HCT116 (cell line): ENCODE data around the gene ITGAD. TPM values are rescaled to one million over a fixed set of nuclear protein-coding genes. Genes with fewer than 3 reads are reported as not detected.

Experiments
- ATAC-seq: fragments of 200-7000 bp; cut with Tn5 transposase; 2 replicates; pipeline ENCODE4 v1.9.1; 2020; ENCODE audit warnings: mild to moderate bottlenecking, moderate library complexity
- BruUV-seq: library from RNA; stranded (reverse); fragments of 400-500 nt; replicated peaks from 2 replicates; lab custom pipeline; 2021; lab: Mats Ljungman, UMichigan
- CTCF ChIA-PET: fragments of 300-600 bp; sonication (Branson Sonifier 250); formaldehyde crosslinking; loops from one replicate; lab custom pipeline; 2021; ENCODE audit warnings: antibody characterized with exemption; lab: Charles Lee
- POLR2A ChIA-PET: fragments of 300-600, 350-600 bp; sonication (Branson Sonifier 250); formaldehyde crosslinking; loops from one replicate; lab custom pipeline; 2021; ENCODE audit warnings: antibody characterized with exemption; lab: Charles Lee
- RAD21 ChIA-PET, 2 experiments: fragments of 300-600 bp; sonication (Branson Sonifier 250); formaldehyde crosslinking; loops; one replicate each; lab custom pipeline; 2023; ENCODE audit warnings: low total read pairs in 2 of 2; ENCODE audit not compliant: uncharacterized antibody in 2 of 2, unreplicated experiment in 2 of 2, low non-redundant PET in 1 of 2; lab: Charles Lee
- DNase-seq: peaks from one replicate; pipeline ENCODE4 v3.0.0-alpha.2; 2010; ENCODE audit warnings: low read depth, low spot score
- H2AFZ ChIP-seq: fragments of 200-600 bp; shearing (Covaris generic), sonication (generic); 2 replicates; pipeline ENCODE4 v1.6.1; 2017; ENCODE audit warnings: low read depth, mixed run types, mixed read lengths, antibody characterized with exemption, low read length; ENCODE audit not compliant: poor library complexity, severe bottlenecking
- H3K27ac ChIP-seq: 2 replicates; pipeline ENCODE4 v1.5.1; 2012; ENCODE audit warnings: low read depth, low read length
- H3K27me3 ChIP-seq: fragments of 200-600 bp; sonication (generic); 2 replicates; pipeline ENCODE4 v1.6.1; 2016; ENCODE audit warnings: mixed run types, low read length, mixed read lengths; ENCODE audit not compliant: insufficient read depth
- H3K36me3 ChIP-seq, 2 experiments: fragments of 200-500 bp in 1 of 2; fragments of 200-600 bp in 1 of 2; sonication (Bioruptor generic) in 1 of 2; sonication (generic) in 1 of 2; 2 replicates each; pipeline versions ENCODE4 v1.5.1 to v1.6.1; 2014 to 2016; ENCODE audit warnings: low read length in 2 of 2, inconsistent platforms in 1 of 2, mixed read lengths in 1 of 2, mixed run types in 1 of 2; ENCODE audit not compliant: insufficient read depth in 2 of 2, control insufficient read depth in 1 of 2
- H3K4me1 ChIP-seq, 2 experiments: fragments of 200-600 bp in 1 of 2; sonication (generic) in 1 of 2; 2 replicates each; pipeline versions ENCODE4 v1.5.1 to v1.6.1; 2012 to 2017; ENCODE audit warnings: low read length in 2 of 2, inconsistent platforms in 1 of 2, mild to moderate bottlenecking in 1 of 2, mixed read lengths in 1 of 2, mixed run types in 1 of 2, moderate library complexity in 1 of 2; ENCODE audit not compliant: insufficient read depth in 2 of 2, control insufficient read depth in 1 of 2
- H3K4me2 ChIP-seq: fragments of 200-600 bp; sonication (generic); 2 replicates; pipeline ENCODE4 v1.6.1; 2017; ENCODE audit warnings: mixed run types, low read length, mixed read lengths
- H3K4me3 ChIP-seq, 2 experiments: fragments of 200-600 bp in 1 of 2; sonication (generic) in 1 of 2; replicated peaks in 1 of 2; 2 replicates each; pipeline ENCODE4 v1.5.1; 2011 to 2016; ENCODE audit warnings: low read length in 2 of 2, control low read depth in 1 of 2, low read depth in 1 of 2, mild to moderate bottlenecking in 1 of 2, mixed read lengths in 1 of 2, mixed run types in 1 of 2
- H3K79me2 ChIP-seq: fragments of 200-600 bp; sonication (generic); 2 replicates; pipeline ENCODE4 v1.6.1; 2017; ENCODE audit warnings: mild to moderate bottlenecking, mixed run types, low read length, moderate library complexity, mixed read lengths; ENCODE audit not compliant: insufficient read depth
- H3K9ac ChIP-seq: fragments of 200-600 bp; sonication (generic); 2 replicates; pipeline ENCODE4 v1.6.1; 2016; ENCODE audit warnings: low read length, mixed read lengths
- H3K9me2 ChIP-seq: fragments of 200-600 bp; sonication (generic), shearing (Covaris generic); 2 replicates; pipeline ENCODE4 v1.6.1; 2017; ENCODE audit warnings: mixed run types, mild to moderate bottlenecking, moderate library complexity; ENCODE audit not compliant: insufficient read depth
- H3K9me3 ChIP-seq, 2 experiments: fragments of 200-500 bp in 1 of 2; fragments of 200-600 bp in 1 of 2; sonication (Bioruptor generic) in 1 of 2; sonication (generic) in 1 of 2; 2 replicates each; pipeline ENCODE4 v1.6.1; 2014 to 2017; ENCODE audit warnings: low read length in 2 of 2, mixed read lengths in 2 of 2, inconsistent platforms in 1 of 2, low read depth in 1 of 2, mild to moderate bottlenecking in 1 of 2, mixed run types in 1 of 2, moderate library complexity in 1 of 2; ENCODE audit not compliant: control insufficient read depth in 1 of 2, insufficient read depth in 1 of 2
- H4K20me1 ChIP-seq: fragments of 200-600 bp; sonication (generic), shearing (Covaris generic); 2 replicates; pipeline ENCODE4 v1.6.1; 2017; ENCODE audit warnings: mixed run types, mild to moderate bottlenecking, moderate library complexity; ENCODE audit not compliant: insufficient read depth
- CBX3 ChIP-seq: IDR thresholded peaks from 2 replicates; pipeline ENCODE4 v1.6.1; 2012; ENCODE audit warnings: low read depth
- CEBPB ChIP-seq: IDR thresholded peaks from 2 replicates; pipeline ENCODE4 v1.6.1; 2012; ENCODE audit warnings: low read depth
- CTCF ChIP-seq, 3 experiments: fragments of 200-600 bp in 1 of 3; sonication (generic) in 1 of 3; IDR thresholded peaks in 2 of 3; conservative IDR thresholded peaks in 1 of 3; 2 replicates each; pipeline ENCODE4 v1.5.1; 2012 to 2017; ENCODE audit warnings: low read depth in 2 of 3, low read length in 2 of 3, antibody characterized with exemption in 1 of 3, borderline replicate concordance in 1 of 3, control low read depth in 1 of 3, mild to moderate bottlenecking in 1 of 3, mixed read lengths in 1 of 3, mixed run types in 1 of 3, moderate library complexity in 1 of 3; ENCODE audit not compliant: insufficient read depth in 1 of 3
- EGR1 ChIP-seq: IDR thresholded peaks from 2 replicates; pipeline ENCODE4 v1.6.1; 2012; ENCODE audit warnings: low read depth
- ELF1 ChIP-seq: IDR thresholded peaks from 2 replicates; pipeline ENCODE4 v1.6.1; 2012; ENCODE audit warnings: low read depth, borderline replicate concordance
- EZH2phosphoT487 ChIP-seq: fragments of 200-600 bp; IDR thresholded peaks from 2 replicates; pipeline ENCODE4 v1.6.1; 2018; ENCODE audit warnings: antibody characterized with exemption, borderline replicate concordance
- FOSL1 ChIP-seq: IDR thresholded peaks from 2 replicates; pipeline ENCODE4 v1.6.1; 2012; ENCODE audit warnings: low read depth
- JUND ChIP-seq: IDR thresholded peaks from 2 replicates; pipeline ENCODE4 v1.6.1; 2012
- POLR2A ChIP-seq: IDR thresholded peaks from 2 replicates; pipeline ENCODE4 v1.7.0; 2011; ENCODE audit warnings: borderline replicate concordance; ENCODE audit not compliant: insufficient read depth, insufficient read length; ENCODE audit errors: extremely low read depth
- POLR2AphosphoS5 ChIP-seq: IDR thresholded peaks from 2 replicates; pipeline ENCODE4 v1.6.1; 2011; ENCODE audit warnings: mild to moderate bottlenecking, low read depth, low read length, moderate library complexity
- RAD21 ChIP-seq: IDR thresholded peaks from 2 replicates; pipeline ENCODE4 v1.6.1; 2012; ENCODE audit warnings: low read depth, mild to moderate bottlenecking
- SIN3A ChIP-seq: IDR thresholded peaks from 2 replicates; pipeline ENCODE4 v1.6.1; 2012; ENCODE audit warnings: low read depth
- SP1 ChIP-seq: IDR thresholded peaks from 2 replicates; pipeline ENCODE4 v1.6.1; 2012; ENCODE audit warnings: low read depth
- SRF ChIP-seq: IDR thresholded peaks from 2 replicates; pipeline ENCODE4 v1.6.1; 2012; ENCODE audit warnings: low read depth
- TCF7L2 ChIP-seq: IDR thresholded peaks from 2 replicates; pipeline ENCODE4 v1.7.0; 2011; ENCODE audit warnings: borderline replicate concordance, inconsistent platforms; ENCODE audit not compliant: insufficient read depth, insufficient read length; ENCODE audit errors: extremely low read depth
- YY1 ChIP-seq: IDR thresholded peaks from 2 replicates; pipeline ENCODE4 v1.6.1; 2011; ENCODE audit warnings: low read length, low read depth, moderate library complexity, mild to moderate bottlenecking; ENCODE audit not compliant: insufficient replicate concordance; ENCODE audit errors: extremely low read depth
- ZNF274 ChIP-seq: fragments of 200-500 bp; sonication (Bioruptor generic); IDR thresholded peaks from 2 replicates; pipeline ENCODE4 v1.6.1; 2014; ENCODE audit warnings: mild to moderate bottlenecking, low read depth, low read length, inconsistent platforms
- intact Hi-C: fragments of 100-400 bp; cut with micrococcal nuclease; formaldehyde crosslinking; loops from 2 replicates; pipeline ENCODE4 v1.10.0; 2022
- total RNA-seq: library from RNA; stranded (reverse); gene quantifications from one replicate; pipeline ENCODE4 v1.2.1, GENCODE V29; 2021; ENCODE audit not compliant: unreplicated experiment
- TF ChIP-seq, protein P1 (sequence below): IDR thresholded peaks from 2 replicates; pipeline ENCODE4 v1.6.1; 2012
- TF ChIP-seq, protein P2 (sequence below): IDR thresholded peaks from 2 replicates; pipeline ENCODE4 v1.6.1; 2011; ENCODE audit warnings: mild to moderate bottlenecking, low read length, moderate library complexity; ENCODE audit not compliant: insufficient replicate concordance; ENCODE audit errors: extremely low read depth

Gene ITGAD
- total RNA-seq, 1 experiment from 2014 or later: 0.12 TPM

DNA sequence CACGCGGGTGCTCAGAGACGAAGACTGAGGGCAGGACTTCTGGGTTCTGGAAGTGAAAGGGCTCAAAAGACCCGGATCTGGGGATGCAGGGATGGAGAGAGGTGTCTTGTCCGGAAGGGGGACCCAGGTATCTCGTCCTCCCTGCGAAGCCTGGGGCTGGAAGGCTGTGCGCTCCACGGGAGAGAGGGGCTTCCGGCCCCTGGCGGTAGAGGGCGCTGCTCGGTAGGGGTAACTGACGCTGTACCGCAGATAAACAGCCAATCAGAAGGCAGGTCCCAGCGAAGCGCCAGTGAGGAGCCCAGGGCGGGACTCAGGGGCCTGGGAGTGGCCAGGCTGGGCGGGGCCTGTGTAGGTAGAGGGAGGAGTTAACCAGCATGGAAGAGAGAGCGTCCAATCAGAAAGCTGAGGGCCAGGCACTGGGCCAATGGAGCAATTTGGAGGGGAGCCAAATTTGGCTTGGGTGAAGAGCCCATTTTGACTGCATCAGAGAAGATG is 79.6 kb downstream of the ITGAD start:
- BruUV-seq: no TSS peak
- peak; percentile 89 for ATAC-seq
- Histone ChIP-seq H3K9me2 (no peaks in the 10 kb centered on the region), H3K9ac (peak overlapping the region; percentile 71), H2AFZ (peak overlapping the region; percentile 94), H3K4me2 (peak overlapping the region; percentile 98), H3K4me3 (peak overlapping the region; percentile 66 to 72), H4K20me1 (no peaks in the 10 kb centered on the region), H3K27ac (peak overlapping the region; percentile 78), H3K79me2 (no peaks in the 10 kb centered on the region), H3K9me3 (no peaks in the 10 kb centered on the region), H3K27me3 (no peaks in the 10 kb centered on the region), H3K36me3 (no peaks in the 10 kb centered on the region), H3K4me1 (peaks cover 11 to 34% of the 10 kb centered on the region in 2 experiments)
- intact Hi-C loops: loop anchor here (5.0 kb wide), 1 partner anchor 225 kb away; no protein-coding TSS in a partner anchor
- POLR2A ChIA-PET: interaction anchor here (1.0 kb wide), 1 partner anchor 13 kb away, joined by 4 read pairs; the partner anchor contains the start of gene ARMC5
- TF ChIP-seq CTCF (IDR thresholded peaks at IDR 0.05 in 2 of 3, conservative IDR thresholded peaks at IDR 0.05 in 1 of 3; ENCODE audit: borderline replicate concordance in 1 of 3, insufficient read depth in 1 of 3, low read depth in 2 of 3, low read length in 2 of 3): peak; percentile 80 to 98 (median 86)
- no peak for TF ChIP-seq EGR1
- no peak for TF ChIP-seq TCF7L2
- TF ChIP-seq, protein P1, sequence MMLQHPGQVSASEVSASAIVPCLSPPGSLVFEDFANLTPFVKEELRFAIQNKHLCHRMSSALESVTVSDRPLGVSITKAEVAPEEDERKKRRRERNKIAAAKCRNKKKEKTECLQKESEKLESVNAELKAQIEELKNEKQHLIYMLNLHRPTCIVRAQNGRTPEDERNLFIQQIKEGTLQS: no peak
- TF ChIP-seq SIN3A: no peak
- TF ChIP-seq, protein P2, sequence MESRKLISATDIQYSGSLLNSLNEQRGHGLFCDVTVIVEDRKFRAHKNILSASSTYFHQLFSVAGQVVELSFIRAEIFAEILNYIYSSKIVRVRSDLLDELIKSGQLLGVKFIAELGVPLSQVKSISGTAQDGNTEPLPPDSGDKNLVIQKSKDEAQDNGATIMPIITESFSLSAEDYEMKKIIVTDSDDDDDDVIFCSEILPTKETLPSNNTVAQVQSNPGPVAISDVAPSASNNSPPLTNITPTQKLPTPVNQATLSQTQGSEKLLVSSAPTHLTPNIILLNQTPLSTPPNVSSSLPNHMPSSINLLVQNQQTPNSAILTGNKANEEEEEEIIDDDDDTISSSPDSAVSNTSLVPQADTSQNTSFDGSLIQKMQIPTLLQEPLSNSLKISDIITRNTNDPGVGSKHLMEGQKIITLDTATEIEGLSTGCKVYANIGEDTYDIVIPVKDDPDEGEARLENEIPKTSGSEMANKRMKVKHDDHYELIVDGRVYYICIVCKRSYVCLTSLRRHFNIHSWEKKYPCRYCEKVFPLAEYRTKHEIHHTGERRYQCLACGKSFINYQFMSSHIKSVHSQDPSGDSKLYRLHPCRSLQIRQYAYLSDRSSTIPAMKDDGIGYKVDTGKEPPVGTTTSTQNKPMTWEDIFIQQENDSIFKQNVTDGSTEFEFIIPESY: no peak
- no peak; the same call in none of the 2 replicates for TF ChIP-seq CBX3
- peak; percentile 63 for TF ChIP-seq POLR2AphosphoS5
- TF ChIP-seq POLR2A: no peak
- no peak for TF ChIP-seq YY1
- TF ChIP-seq FOSL1: no peak
- TF ChIP-seq JUND: no peak
- peak; percentile 60 for TF ChIP-seq SP1
- TF ChIP-seq CEBPB: no peak
- TF ChIP-seq SRF: no peak
- TF ChIP-seq RAD21: peak; percentile 67
- TF ChIP-seq EZH2phosphoT487: no peak
- no peak for TF ChIP-seq ZNF274
- no peak for TF ChIP-seq ELF1
- peak; percentile 90 for DNase-seq
- RAD21 ChIA-PET: interaction anchor here in 1 of 2 experiments (0.6 kb wide), 1 partner anchor 234 kb away, joined by 3 read pairs; no protein-coding TSS in a partner anchor
- CTCF ChIA-PET: interaction anchor here (0.5 to 1.0 kb wide), 12 partner anchors 8 to 401 kb away, joined by 3 to 32 read pairs (median 3); partner anchors contain the start of genes ARMC5, SLC5A2 and ZNF267
